GM19455 (cell line): ENCODE measurements around the gene CDYL2.

Experiments used
- ATAC-seq: cut with Tn5 transposase; IDR thresholded peaks from one replicate; pipeline ENCODE4 v1.9.1; 2021; ENCODE audit not compliant: unreplicated experiment

CDYL2 gene

DNA sequence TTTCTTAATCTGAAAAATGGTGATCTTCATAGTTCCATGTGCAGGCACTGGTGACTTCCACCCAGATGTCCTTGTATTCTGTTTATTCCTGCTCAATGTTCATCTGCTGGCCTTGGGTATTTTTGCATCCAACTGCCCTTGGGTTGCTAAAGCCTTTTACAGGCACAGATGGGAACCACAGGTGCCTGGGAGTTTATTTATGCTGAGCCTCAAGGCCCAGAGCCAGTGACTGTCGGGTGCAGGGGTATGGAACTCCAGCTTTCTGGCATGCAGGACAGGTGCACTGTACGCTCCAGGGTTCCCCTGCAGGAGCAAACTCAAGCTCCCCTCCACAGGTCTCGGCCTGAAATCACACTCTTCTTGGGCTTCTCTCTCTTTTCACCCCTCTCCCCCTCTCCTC, 241.3 kb downstream of the CDYL2 start:
- ATAC-seq, result no peak

DNA sequence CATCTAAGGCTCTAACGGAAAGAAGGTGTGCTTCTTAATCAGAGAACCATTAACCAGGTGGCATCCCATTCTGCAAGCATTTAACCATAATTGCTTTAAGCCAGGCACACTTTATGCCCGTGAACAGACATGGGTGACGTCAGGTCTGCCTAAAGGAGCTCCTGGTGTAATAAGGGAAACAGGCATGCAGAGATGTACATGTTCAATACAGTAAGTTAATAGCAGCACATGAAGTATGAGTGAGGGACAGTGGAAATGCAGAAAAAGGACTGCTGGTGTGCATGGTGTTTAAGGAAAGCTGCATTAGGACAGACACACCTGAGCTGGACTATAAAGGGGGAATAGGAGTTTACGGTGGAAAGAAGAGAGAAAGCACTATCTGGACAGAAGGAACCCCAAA, 245.0 kb downstream of the CDYL2 start:
- ATAC-seq, result no peak

DNA sequence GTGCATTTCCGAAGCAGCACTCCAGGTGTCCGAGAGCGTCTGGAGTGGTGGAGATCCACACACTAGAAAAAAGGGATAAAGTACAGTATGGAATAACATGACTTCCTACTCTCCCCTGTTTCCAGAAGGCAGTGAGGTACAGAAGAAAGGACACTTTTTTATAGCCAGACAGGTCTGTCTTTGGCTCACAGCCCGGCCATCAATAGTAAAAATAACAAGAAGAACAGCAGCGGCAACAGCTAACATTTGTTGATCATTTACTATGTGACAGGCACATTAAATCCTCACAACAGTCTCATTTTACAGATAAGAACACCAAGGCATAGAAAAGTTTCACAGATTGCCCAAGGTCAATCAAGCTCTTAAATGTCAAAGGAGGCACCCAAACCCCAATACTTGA, 247.4 kb downstream of the CDYL2 start:
- ATAC-seq, result no peak

DNA sequence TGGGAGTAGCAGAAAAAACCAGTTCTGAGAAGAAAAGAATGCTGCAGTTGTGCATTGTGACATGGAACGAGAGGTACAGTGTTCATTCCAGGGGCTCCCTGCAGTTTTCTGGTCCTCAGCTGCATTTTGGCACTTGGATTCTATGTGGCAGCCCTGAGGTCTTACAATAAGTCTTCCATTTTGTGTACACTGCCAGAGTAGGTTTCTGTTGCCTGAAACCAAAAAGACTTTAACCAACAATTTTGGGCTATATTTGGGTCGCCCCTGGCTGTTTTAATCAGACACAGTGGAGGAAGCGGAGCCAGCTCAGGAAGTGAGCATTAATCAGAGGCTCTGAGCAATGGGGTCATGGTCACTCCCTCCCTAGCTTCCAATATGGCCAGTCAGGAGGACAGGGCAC, 247.9 kb downstream of the CDYL2 start:
- no peak for ATAC-seq

DNA sequence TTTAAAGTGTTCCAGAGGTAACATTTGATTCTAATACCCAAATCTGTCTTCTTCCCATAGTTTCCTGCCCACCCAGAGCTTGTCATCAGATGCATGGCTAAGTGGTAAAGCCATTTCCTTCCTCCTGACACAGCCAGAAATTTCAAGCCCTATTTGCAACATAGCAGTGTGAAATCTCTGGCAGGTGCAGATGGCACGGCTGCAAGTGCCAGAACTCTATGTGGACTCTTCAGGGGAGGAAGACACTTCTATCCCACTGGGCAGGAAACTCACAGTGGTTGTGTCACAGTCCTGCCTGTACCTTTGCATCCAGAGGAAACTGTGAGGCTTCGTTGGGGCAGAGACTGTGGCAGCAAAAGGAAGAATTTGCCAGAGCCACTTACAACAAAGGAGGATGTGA, 250.4 kb downstream of the CDYL2 start:
- no peak for ATAC-seq

DNA sequence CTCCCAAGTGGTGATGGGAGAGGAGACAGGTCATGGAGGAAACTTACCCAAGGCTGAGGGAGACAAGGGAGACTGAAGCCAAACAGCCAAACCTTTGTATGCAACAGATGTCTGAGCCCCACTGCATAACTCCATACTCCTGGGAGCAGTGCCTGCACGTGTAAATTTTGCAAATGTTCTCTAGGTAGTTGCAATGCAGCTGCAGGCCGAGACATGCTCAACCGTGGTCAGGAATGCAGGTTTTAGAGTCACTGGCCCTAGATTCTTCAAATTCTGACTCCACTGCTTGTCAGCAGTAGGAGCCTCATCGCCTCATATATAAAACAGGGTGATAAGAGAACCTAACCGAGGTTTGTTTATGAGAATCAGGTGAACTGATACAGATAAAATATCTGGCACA, 252.1 kb downstream of the CDYL2 start:
- no peak for ATAC-seq
